Bronchial epithelial cell (primary cell): ENCODE results near the gene CLC. TPM values are rescaled to one million over a fixed set of nuclear protein-coding genes. Genes with fewer than 3 reads are reported as not detected.

Experiments used
- DNase-seq: peaks from one replicate; pipeline ENCODE4 v3.0.0-alpha.2; 2010; ENCODE audit warnings: low read depth
- FAIRE-seq: peaks from 2 replicates; lab custom pipeline; 2011; peaks lifted over from hg19 to GRCh38; lab: Jason Lieb, UNC
- H3K27me3 ChIP-seq: 2 replicates; pipeline ENCODE4 v1.5.1; 2011; ENCODE audit warnings: low read length; ENCODE audit not compliant: control insufficient read depth, insufficient read depth
- H3K36me3 ChIP-seq: 2 replicates; pipeline ENCODE4 v1.5.1; 2011; ENCODE audit warnings: low read length; ENCODE audit not compliant: control insufficient read depth, insufficient read depth
- H3K4me3 ChIP-seq: 2 replicates; pipeline ENCODE4 v1.5.1; 2011; ENCODE audit warnings: mild to moderate bottlenecking, low read depth, low read length, control low read depth
- CTCF ChIP-seq: IDR thresholded peaks from 2 replicates; pipeline ENCODE4 v1.5.1; 2011; ENCODE audit warnings: mild to moderate bottlenecking, moderate library complexity, low read length, control low read depth, inconsistent platforms; ENCODE audit not compliant: insufficient read depth, severe bottlenecking
- total RNA-seq: library from RNA; depleted of rRNA; stranded (reverse); fragments of >200 nt; gene quantifications from 2 replicates; pipeline ENCODE4 v1.2.1, GENCODE V29; 2014

CLC gene
- total RNA-seq, 1 donor from 2014 or later = not detected

- FAIRE-seq (peak; percentile 90), DNase-seq (no peak)
- no peak for TF ChIP-seq CTCF
- H3K36me3 ChIP-seq = no peaks in the 10 kb centered on the region
- no peaks in the 10 kb centered on the region for H3K27me3 ChIP-seq
- H3K4me3 ChIP-seq = no peak overlapping the region
Measured at GRCh38 chr19:39708594-39708993, 29.2 kb downstream of the CLC start.

DNA sequence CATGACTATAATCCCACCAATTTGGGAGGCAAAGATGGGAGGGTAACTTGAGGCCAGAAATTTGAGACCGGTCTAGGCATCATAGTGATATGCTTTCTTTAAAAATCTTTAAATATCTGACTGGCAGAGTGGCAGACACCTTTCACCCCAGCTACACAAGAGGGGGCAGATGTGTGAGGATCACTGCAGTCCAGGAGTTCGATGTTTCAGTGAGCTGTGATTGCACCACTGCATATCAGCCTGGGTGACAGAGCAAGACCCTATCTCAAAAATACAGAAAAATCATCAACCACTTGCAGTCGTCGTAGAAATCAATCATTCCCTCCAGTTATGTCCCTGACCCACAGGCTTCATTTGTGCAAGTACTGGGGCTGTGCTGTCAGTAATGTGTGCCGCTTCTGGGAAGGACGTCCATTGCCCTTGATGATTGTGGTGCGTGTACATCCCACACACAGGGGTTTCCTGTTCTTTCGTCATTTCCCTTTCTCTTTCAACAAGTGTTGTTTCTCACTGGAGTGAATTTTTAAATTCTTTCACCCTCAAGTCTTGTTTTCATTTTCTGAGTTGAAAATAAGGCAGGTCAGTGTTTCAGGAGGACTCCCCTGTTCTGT lies 32.1 kb downstream of the CLC start:
- Histone ChIP-seq H3K27me3 (no peaks in the 10 kb centered on the region), H3K36me3 (no peaks in the 10 kb centered on the region), H3K4me3 (no peak overlapping the region)
- no peak for FAIRE-seq
- TF ChIP-seq CTCF = no peak
- DNase-seq = no peak

- Histone ChIP-seq H3K4me3 (no peak within 1 kb of the TSS), H3K36me3 (no peaks in the 10 kb centered on the region), H3K27me3 (no peaks in the 10 kb centered on the region)
- FAIRE-seq = no peak
- TF ChIP-seq CTCF = no peak
- no peak for DNase-seq
Measured at GRCh38 chr19:39704181-39705044, 33.4 kb downstream of the CLC start, which contains the start of gene LGALS14. TSS of gene LGALS14 (plus strand) at chr19:39704481. CDS start at chr19:39704529, 48 bp downstream.

- DNase-seq = no peak
- Histone ChIP-seq H3K4me3 (no peak overlapping the region), H3K36me3 (no peaks in the 10 kb centered on the region), H3K27me3 (no peaks in the 10 kb centered on the region)
- no peak for TF ChIP-seq CTCF
- FAIRE-seq = no peak
Measured at GRCh38 chr19:39701291-39701690, 36.5 kb downstream of the CLC start.

- FAIRE-seq (no peak), DNase-seq (no peak)
- Histone ChIP-seq H3K4me3 (no peak overlapping the region), H3K36me3 (no peaks in the 10 kb centered on the region), H3K27me3 (no peaks in the 10 kb centered on the region)
- TF ChIP-seq CTCF = no peak
Measured at GRCh38 chr19:39698535-39698934, 39.3 kb downstream of the CLC start.
